Retinal pigment epithelial cell (primary cell): ENCODE measurements around the gene SPATS2.
A peak's percentile ranks its signal among the peaks of the same experiment; 100 is the strongest.

ENCODE experiments used
- DNase-seq: peaks from one replicate; pipeline ENCODE4 v3.0.0-alpha.2; 2010; ENCODE audit warnings: low read depth
- H3K4me3 ChIP-seq: 2 replicates; pipeline ENCODE4 v1.5.1; 2011; ENCODE audit warnings: mild to moderate bottlenecking, low read length, control low read depth, moderate library complexity
- CTCF ChIP-seq: conservative IDR thresholded peaks from 2 replicates; pipeline ENCODE4 v1.5.1; 2011; ENCODE audit warnings: low read depth, low read length, control low read depth, inconsistent platforms

The SPATS2 gene

GRCh38 chr12:49346659-49347310 lies 20.5 kb upstream of the SPATS2 start, which contains the start of gene DNAJC22:
Gene DNAJC22 (plus strand): TSS chr12:49346888. CDS start chr12:49348873, 1,985 bp downstream.
- no peak for DNase-seq
- TF ChIP-seq CTCF = no peak
- H3K4me3 ChIP-seq = peak within 1 kb of the TSS; percentile 44

GRCh38 chr12:49347311-49348193 lies 19.7 kb upstream of the SPATS2 start:
- DNase-seq = peak; percentile 63
- peak; percentile 83 for TF ChIP-seq CTCF
- H3K4me3 ChIP-seq = peak overlapping the region; percentile 44

- DNase-seq = no peak
Measured at GRCh38 chr12:49348781-49349180, 18.5 kb upstream of the SPATS2 start.

DNA sequence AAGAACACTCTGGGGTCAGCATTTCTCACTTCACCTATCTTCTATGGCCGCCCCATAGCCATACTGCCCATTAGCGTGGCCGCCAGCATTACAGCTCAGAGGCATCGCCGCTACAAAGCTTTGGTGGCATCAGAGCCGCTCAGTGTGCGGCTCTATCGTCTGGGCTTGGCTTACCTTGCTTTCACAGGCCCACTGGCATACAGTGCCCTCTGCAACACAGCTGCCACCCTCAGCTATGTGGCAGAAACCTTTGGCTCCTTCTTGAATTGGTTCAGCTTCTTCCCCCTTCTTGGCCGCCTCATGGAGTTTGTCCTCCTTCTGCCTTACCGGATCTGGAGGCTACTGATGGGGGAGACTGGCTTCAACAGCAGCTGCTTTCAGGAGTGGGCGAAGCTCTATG lies 18.0 kb upstream of the SPATS2 start:
- no peak for DNase-seq
- H3K4me3 ChIP-seq = no peak overlapping the region
- no peak for TF ChIP-seq CTCF

More at GRCh38 chr12:49348781-49349180, 18.5 kb upstream of the SPATS2 start:
- H3K4me3 ChIP-seq = no peak overlapping the region
- TF ChIP-seq CTCF = no peak

DNA sequence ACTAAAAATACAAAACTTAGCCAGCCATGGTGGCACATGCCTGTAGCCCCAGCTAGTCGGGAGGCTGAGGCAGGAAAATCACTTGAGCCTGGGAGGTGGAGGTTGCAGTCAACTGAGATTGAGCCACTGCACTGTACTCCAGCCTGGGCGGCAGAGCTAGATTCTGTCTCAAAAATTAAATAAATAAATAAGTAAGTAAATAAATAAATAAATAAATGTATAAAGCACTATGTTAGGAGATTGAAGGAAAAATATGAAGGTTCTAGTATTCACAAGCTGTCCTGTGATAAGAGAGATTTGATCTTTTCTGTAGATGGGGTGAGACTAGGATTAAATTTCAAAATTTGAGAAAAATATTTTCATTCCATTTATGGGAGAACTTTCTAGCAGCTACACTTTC lies 14.9 kb upstream of the SPATS2 start:
- TF ChIP-seq CTCF = no peak
- no peak for DNase-seq
- no peak overlapping the region for H3K4me3 ChIP-seq

DNA sequence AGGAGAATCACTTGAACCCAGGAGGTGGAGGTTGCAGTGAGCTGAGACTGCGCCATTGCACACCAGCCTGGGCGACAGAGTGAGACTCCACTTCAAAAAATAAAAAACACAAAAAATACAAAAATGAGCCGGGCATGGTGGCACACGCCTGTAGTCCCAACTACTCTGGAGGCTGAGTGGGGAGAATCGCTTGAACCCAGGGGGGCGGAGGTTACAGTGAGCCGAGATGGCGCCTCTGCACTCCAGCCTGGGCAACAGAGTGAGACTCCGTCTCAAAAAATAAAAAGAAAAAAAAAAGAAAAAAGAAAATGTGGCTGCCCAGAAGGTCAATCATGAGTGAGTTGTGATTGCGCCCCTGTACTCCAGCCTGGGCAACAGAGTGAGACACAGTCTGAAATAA lies 11.3 kb upstream of the SPATS2 start:
- no peak overlapping the region for H3K4me3 ChIP-seq
- no peak for TF ChIP-seq CTCF
- DNase-seq = no peak
